GM12878 (cell line): ENCODE data around the gene ZC3H7B. TPM values are rescaled to one million over a fixed set of nuclear protein-coding genes. Genes with fewer than 3 reads are reported as not detected.

Experiments used
- EP300 ChIP-seq, 2 experiments: fragments of 150-350 bp in 1 of 2; IDR thresholded peaks; 2 replicates each; pipeline ENCODE4 v1.6.1; 2011 to 2012; ENCODE audit warnings: low read depth in 2 of 2, low read length in 2 of 2, borderline replicate concordance in 1 of 2, improper control_type of control experiment in 1 of 2, inconsistent platforms in 1 of 2; ENCODE audit not compliant: control insufficient read depth in 1 of 2
- HDAC6 ChIP-seq: fragments of 200-600 bp; sonication (generic); IDR thresholded peaks from one replicate; pipeline ENCODE4 v1.8.0; 2017; ENCODE audit warnings: antibody characterized with exemption; ENCODE audit not compliant: unreplicated experiment
- KLF5 ChIP-seq: fragments of 450-650 bp; IDR thresholded peaks from 2 replicates; pipeline ENCODE4 v1.6.1; 2014; ENCODE audit warnings: mild to moderate bottlenecking; ENCODE audit not compliant: partially characterized antibody
- MTA3 ChIP-seq: IDR thresholded peaks from 2 replicates; pipeline ENCODE4 v1.6.1; 2012; ENCODE audit warnings: low read length, inconsistent platforms, borderline replicate concordance
- NFIC ChIP-seq: IDR thresholded peaks from 2 replicates; pipeline ENCODE4 v1.6.1; 2012; ENCODE audit warnings: low read depth, mild to moderate bottlenecking, inconsistent platforms, low read length, moderate library complexity
- NRF1 ChIP-seq: conservative IDR thresholded peaks from 2 replicates; pipeline ENCODE4 v1.6.1; 2011; ENCODE audit warnings: mild to moderate bottlenecking, low read depth, low read length, improper control_type of control experiment
- RCOR1 ChIP-seq: conservative IDR thresholded peaks from 2 replicates; pipeline ENCODE4 v1.6.1; 2012; ENCODE audit warnings: low read depth, low read length, improper control_type of control experiment
- SMAD1 ChIP-seq: fragments of 450-650 bp; IDR thresholded peaks from 2 replicates; pipeline ENCODE4 v1.6.1; 2018; ENCODE audit warnings: mild to moderate bottlenecking, low read depth; ENCODE audit not compliant: partially characterized antibody
- STAT1 ChIP-seq: fragments of 450-650 bp; conservative IDR thresholded peaks from 2 replicates; pipeline ENCODE4 v1.6.1; 2014; ENCODE audit warnings: antibody characterized with exemption, mild to moderate bottlenecking
- SUPT20H ChIP-seq: IDR thresholded peaks from 2 replicates; pipeline ENCODE4 v1.6.1; 2011; ENCODE audit warnings: low read depth, mild to moderate bottlenecking, low read length, moderate library complexity, borderline replicate concordance; ENCODE audit not compliant: control insufficient read depth
- SUZ12 ChIP-seq: fragments of 200-600 bp; sonication (generic); IDR thresholded peaks from one replicate; pipeline ENCODE4 v1.6.1; 2018; ENCODE audit warnings: antibody characterized with exemption, mild to moderate bottlenecking; ENCODE audit not compliant: unreplicated experiment
- TARDBP ChIP-seq: IDR thresholded peaks from 2 replicates; pipeline ENCODE4 v1.6.1; 2016; ENCODE audit warnings: borderline replicate concordance
- YBX1 ChIP-seq: fragments of 450-650 bp; IDR thresholded peaks from 2 replicates; pipeline ENCODE4 v1.6.1; 2016; ENCODE audit warnings: antibody characterized with exemption
- YY1 ChIP-seq: IDR thresholded peaks from 2 replicates; pipeline ENCODE4 v1.6.1; 2011; ENCODE audit warnings: low read depth, mild to moderate bottlenecking, low read length
- ZBTB11 ChIP-seq: fragments of 450-650 bp; formaldehyde crosslinking; IDR thresholded peaks from 2 replicates; pipeline ENCODE4 v1.5.0; 2022; ENCODE audit warnings: mild to moderate bottlenecking, missing genetic modification characterization
- ZBTB4 ChIP-seq: fragments of 450-650 bp; formaldehyde crosslinking; IDR thresholded peaks from 2 replicates; pipeline ENCODE4 v1.4.0; 2022; ENCODE audit warnings: mild to moderate bottlenecking, moderate library complexity
- ZNF24 ChIP-seq: fragments of 450-650 bp; IDR thresholded peaks from 2 replicates; pipeline ENCODE4 v1.6.1; 2017; ENCODE audit warnings: antibody characterized with exemption, mild to moderate bottlenecking
- ZNF384 ChIP-seq: IDR thresholded peaks from 2 replicates; pipeline ENCODE4 v1.6.1; 2012; ENCODE audit warnings: low read depth, mild to moderate bottlenecking, low read length, improper control_type of control experiment, borderline replicate concordance
- ZNF592 ChIP-seq: fragments of 450-650 bp; IDR thresholded peaks from 2 replicates; pipeline ENCODE4 v1.6.1; 2017; ENCODE audit warnings: mild to moderate bottlenecking, moderate library complexity
- ZNF622 ChIP-seq: fragments of 450-650 bp; IDR thresholded peaks from 2 replicates; pipeline ENCODE4 v1.6.1; 2017; ENCODE audit warnings: mild to moderate bottlenecking, inconsistent platforms
- polyA plus RNA-seq, 11 experiments: library from polyadenylated mRNA; depleted of rRNA in 4 of 11; unstranded in 6 of 11; stranded (reverse) in 5 of 11; fragments of >200 nt; fragmentation: Nextera tagmentation in 4 of 11; fragmentation: Illumina TruSeq in 1 of 11; extraction: Ambion mirVana in 4 of 11; extraction: Trizol in 1 of 11; gene quantifications; 1 replicate in 1 of 11; 2 replicates in 10 of 11; pipeline versions ENCODE4 v1.2.1 to v1.2.3, GENCODE V29; 2011 to 2016; ENCODE audit warnings: inconsistent platforms in 2 of 11, missing spikeins in 2 of 11, low read depth in 1 of 11
- total RNA-seq, 4 experiments: library from RNA; depleted of rRNA in 3 of 4; stranded (reverse); fragments of >200 nt in 3 of 4; fragmentation: Illumina TruSeq in 1 of 4; extraction: Trizol in 1 of 4; gene quantifications; 2 replicates each; pipeline versions ENCODE4 v1.2.1 to v1.2.3, GENCODE V29; 2013 to 2021

The ZC3H7B gene
- total and polyA plus RNA-seq, 10 of the 15 experiments (the other 5 are each of a cell fraction or from before 2014, with no cell fraction given), result 0.26 to 52.3 (median 22.4) TPM

- TF ChIP-seq ZNF592, result no peak
- no peak for TF ChIP-seq SMAD1
- no peak for TF ChIP-seq SUPT20H
- no peak for TF ChIP-seq NFIC
- TF ChIP-seq STAT1, result no peak
- TF ChIP-seq RCOR1, result no peak
- no peak for TF ChIP-seq TARDBP
- peak; percentile 33 for TF ChIP-seq KLF5
- no peak for TF ChIP-seq ZBTB4 (CRISPR knock-in tag)
- no peak for TF ChIP-seq HDAC6
- TF ChIP-seq ZNF622, result no peak
- no peak for TF ChIP-seq SUZ12
- TF ChIP-seq EP300 (IDR thresholded peaks at IDR 0.05; ENCODE audit: borderline replicate concordance in 1 of 2, control insufficient read depth in 1 of 2, low read depth in 2 of 2, low read length in 2 of 2), result no peak
- TF ChIP-seq YBX1, result no peak
- TF ChIP-seq ZBTB11 (CRISPR knock-in tag), result no peak
- TF ChIP-seq ZNF24, result no peak
- peak; percentile 79 for TF ChIP-seq YY1
- no peak for TF ChIP-seq MTA3
- peak; percentile 48 for TF ChIP-seq NRF1
- no peak for TF ChIP-seq ZNF384
These were observed 102.4 kb downstream of the ZC3H7B start (continued) for GRCh38 chr22:41403532-41404318.
